IPS-NIHi7 (cell line): ENCODE data around the gene GRIP1.
"Not testable (repeated sequence)": the region's sequence is repeated elsewhere in the genome, so short reads cannot be mapped to it uniquely, and the experiment has no call there.

Source experiments
- DNase-seq: peaks from one replicate; pipeline ENCODE4 v3.0.0; 2012; ENCODE audit warnings: mixed read lengths; ENCODE audit errors: extremely low spot score

The GRIP1 gene

GRCh38 chr12:66321435-66321834 lies 357.4 kb downstream of the GRIP1 start:
- DNase-seq = no peak

- DNase-seq = no peak
Observed at GRCh38 chr12:66320996-66321395, 357.9 kb downstream of the GRIP1 start.

- DNase-seq = no peak
Observed at GRCh38 chr12:66319266-66319954, 359.5 kb downstream of the GRIP1 start.

- DNase-seq = no peak
Observed at GRCh38 chr12:66314278-66314677, 364.6 kb downstream of the GRIP1 start.

- no peak for DNase-seq
Observed at GRCh38 chr12:66312189-66312588, 366.7 kb downstream of the GRIP1 start.

GRCh38 chr12:66309606-66310005 lies 369.3 kb downstream of the GRIP1 start:
- DNase-seq = no peak

- no peak for DNase-seq
Observed at GRCh38 chr12:66304296-66304900, 374.5 kb downstream of the GRIP1 start.

- DNase-seq = not testable (repeated sequence)
Observed at GRCh38 chr12:66303316-66303804, 375.5 kb downstream of the GRIP1 start.

- no peak for DNase-seq
Observed at GRCh38 chr12:66302827-66303169, 376.1 kb downstream of the GRIP1 start.

GRCh38 chr12:66301944-66302826 lies 376.7 kb downstream of the GRIP1 start, which contains the start of gene HELB:
Gene HELB (plus strand): TSS chr12:66302493. CDS start chr12:66302604, 111 bp downstream.
- peak; percentile 98 for DNase-seq

GRCh38 chr12:66297923-66298322 lies 381.0 kb downstream of the GRIP1 start:
- DNase-seq = no peak
